Measurements from ENCODE around the gene ZMYND10.

The ZMYND10 gene

GRCh38 chr3:50345008-50345407 lies 524 bp downstream of the ZMYND10 start:
- DNase-seq (ENCODE audit: low read depth) = no peak

GRCh38 chr3:50342813-50343633 lies 2.5 kb downstream of the ZMYND10 start:
- DNase-seq (ENCODE audit: low read depth) = no peak

GRCh38 chr3:50341996-50342650 lies 3.4 kb downstream of the ZMYND10 start:
- DNase-seq (ENCODE audit: low read depth) = no peak

- DNase-seq (ENCODE audit: low read depth) = no peak
Observed at GRCh38 chr3:50341537-50341936, 4.0 kb downstream of the ZMYND10 start.

GRCh38 chr3:50340448-50341329 lies 4.8 kb downstream of the ZMYND10 start, which contains the start of gene RASSF1:
Gene RASSF1 (minus strand): TSS chr3:50340836. CDS start chr3:50340805, 31 bp downstream.
- peak; percentile 67 for DNase-seq (ENCODE audit: low read depth)

GRCh38 chr3:50340147-50340447 lies 5.4 kb downstream of the ZMYND10 start:
- DNase-seq (ENCODE audit: low read depth) = no peak

GRCh38 chr3:50339485-50340146 lies 5.9 kb downstream of the ZMYND10 start:
- DNase-seq (ENCODE audit: low read depth) = no peak

GRCh38 chr3:50338965-50339364 lies 6.6 kb downstream of the ZMYND10 start:
- no peak for DNase-seq (ENCODE audit: low read depth)

GRCh38 chr3:50337175-50337861 lies 8.2 kb downstream of the ZMYND10 start:
- peak; percentile 94 for DNase-seq (ENCODE audit: low read depth)

- no peak for DNase-seq (ENCODE audit: low read depth)
Observed at GRCh38 chr3:50336452-50337174, 8.9 kb downstream of the ZMYND10 start.

GRCh38 chr3:50334339-50335075 lies 11.0 kb downstream of the ZMYND10 start:
- DNase-seq (ENCODE audit: low read depth) = no peak

GRCh38 chr3:50333744-50334328 lies 11.7 kb downstream of the ZMYND10 start:
- DNase-seq (ENCODE audit: low read depth) = no peak

- no peak for DNase-seq (ENCODE audit: low read depth)
Observed at GRCh38 chr3:50331364-50331907, 14.1 kb downstream of the ZMYND10 start.

- DNase-seq (ENCODE audit: low read depth) = no peak
Observed at GRCh38 chr3:50330330-50330729, 15.2 kb downstream of the ZMYND10 start.

- DNase-seq (ENCODE audit: low read depth) = peak; percentile 92
Observed at GRCh38 chr3:50327943-50328691, 17.4 kb downstream of the ZMYND10 start, which contains the start of gene TUSC2. Gene TUSC2 (minus strand): TSS chr3:50328223. CDS start chr3:50328099, 124 bp downstream.

- DNase-seq (ENCODE audit: low read depth) = no peak
Observed at GRCh38 chr3:50327129-50327528, 18.4 kb downstream of the ZMYND10 start.

GRCh38 chr3:50326182-50326541 lies 19.4 kb downstream of the ZMYND10 start:
- no peak for DNase-seq (ENCODE audit: low read depth)

- no peak for DNase-seq (ENCODE audit: low read depth)
Observed at GRCh38 chr3:50325497-50326181, 19.9 kb downstream of the ZMYND10 start.

Data from activated T-cell treated with anti-CD3 and anti-CD28 coated beads for 24 hours (primary cell).